Left lung (tissue), 10 donors: ENCODE results near the gene CLIC3. TPM values are rescaled to one million over a fixed set of nuclear protein-coding genes. Genes with fewer than 3 reads are reported as not detected.

Source experiments
- ATAC-seq: fragments of 200-7000 bp; cut with Tn5 transposase; one replicate; pipeline ENCODE4 v1.9.1; 2020; ENCODE audit warnings: moderate library complexity
- DNase-seq, 4 donors: peaks; one replicate each; pipeline ENCODE4 v3.0.0-alpha.2; 2013 to 2020
- H3K27ac ChIP-seq, 2 donors: fragments of 200-600 bp; sonication (generic) in 1 of 2; one replicate each; pipeline versions ENCODE4 v1.5.0 to v1.8.0; 2020 to 2021
- H3K27me3 ChIP-seq, 2 donors: fragments of 200-600 bp; sonication (generic) in 1 of 2; one replicate each; pipeline versions ENCODE4 v1.5.0 to v1.8.0; 2020 to 2021
- H3K36me3 ChIP-seq, 2 donors: fragments of 200-600 bp; sonication (generic) in 1 of 2; one replicate each; pipeline versions ENCODE4 v1.5.0 to v1.8.0; 2020 to 2021
- H3K4me1 ChIP-seq, 2 donors: fragments of 200-600 bp; one replicate each; pipeline ENCODE4 v1.8.0; 2021
- H3K4me3 ChIP-seq, 2 donors: fragments of 200-600 bp; sonication (generic) in 1 of 2; one replicate each; pipeline versions ENCODE4 v1.5.0 to v1.8.0; 2020 to 2021; ENCODE audit warnings: mild to moderate bottlenecking in 1 of 2
- H3K9me3 ChIP-seq, 2 donors: fragments of 200-600 bp; sonication (generic) in 1 of 2; one replicate each; pipeline versions ENCODE4 v1.5.0 to v1.8.0; 2020 to 2021
- CTCF ChIP-seq, 2 donors: fragments of 200-600 bp; sonication (generic) in 1 of 2; IDR thresholded peaks; one replicate each; pipeline versions ENCODE4 v1.5.0 to v1.8.0; 2021; ENCODE audit warnings: antibody characterized with exemption in 2 of 2
- intact Hi-C, 2 donors: fragments of 100-400 bp; cut with DNase I; formaldehyde crosslinking; loops; one replicate each; pipeline versions ENCODE4 v1.11.2 to v1.14.2; 2022
- polyA plus RNA-seq, 6 donors: library from polyadenylated mRNA; unstranded; fragments of 120-200 nt; gene quantifications; one replicate each; pipeline ENCODE4 v1.2.1, GENCODE V29; 2013; ENCODE audit not compliant: insufficient read length in 6 of 6
- total RNA-seq, 2 donors: library from RNA; stranded (reverse); fragmentation: NEBNext Ultra II Directional; extraction: Animal tissue kit (Norgen Biotek cat#: 25700); gene quantifications; one replicate each; pipeline ENCODE4 v1.2.1, GENCODE V29; 2021
- donor health status: DM: no; HTN: yes; CAD: no.
- donor health status: DM: no; HTN: no; CAD: no.

The CLIC3 gene
- total and polyA plus RNA-seq, 8 donors: 30.7 to 85.4 (median 42.3) TPM

DNA sequence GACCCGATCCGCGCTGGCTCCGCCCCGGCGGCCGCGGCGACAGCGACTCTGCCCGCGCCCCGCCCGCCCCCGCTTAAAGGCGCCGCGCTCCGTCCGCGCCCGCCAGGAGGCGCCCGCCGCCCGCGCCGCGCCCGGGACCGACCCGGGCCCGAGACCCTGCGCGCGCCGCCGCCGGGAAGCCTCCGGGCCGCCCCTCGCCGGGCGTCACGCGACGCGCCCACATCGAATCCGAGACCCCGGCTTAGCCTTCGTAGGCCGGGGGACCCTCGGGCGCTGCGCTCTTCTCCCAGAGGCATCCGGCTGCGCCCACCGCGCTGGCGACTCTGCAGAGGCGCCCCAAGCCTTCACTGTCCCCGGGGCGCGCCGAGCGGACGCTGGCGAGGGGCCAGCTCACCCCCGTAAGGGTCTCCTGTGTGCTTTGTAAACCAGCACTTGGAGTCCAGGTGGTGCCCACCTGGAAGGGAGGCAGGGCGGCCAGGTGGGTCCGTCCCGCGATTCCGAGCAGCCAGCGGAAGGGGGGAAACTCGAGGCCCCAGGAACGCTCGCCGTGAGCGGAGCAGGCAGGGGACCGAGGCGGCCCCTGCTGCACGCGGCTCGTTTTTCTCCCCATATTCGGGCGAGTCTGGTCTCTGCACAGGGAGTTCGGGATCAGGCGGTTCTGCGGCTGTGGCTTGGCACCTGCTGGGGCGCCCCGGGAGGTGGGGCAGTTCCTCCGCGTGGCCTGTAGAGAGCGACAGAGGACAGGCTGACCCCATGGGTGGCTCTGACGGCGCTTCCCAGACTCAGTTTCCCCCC lies 32.1 kb upstream of the CLIC3 start:
- DNase-seq: peak in 3 of 4 donors; percentile 66 to 93 (median 74)
- TF ChIP-seq CTCF (IDR thresholded peaks at IDR 0.05): peak in 1 of 2 donors; percentile 25
- peaks cover 11 to 61% of the 10 kb centered on the region in 2 donors for H3K4me1 ChIP-seq
- ATAC-seq: peak; percentile 74
- peak overlapping the region in 1 of 2 donors; percentile 84 for H3K27ac ChIP-seq
- no peaks in the 10 kb centered on the region for H3K9me3 ChIP-seq
- H3K36me3 ChIP-seq: no peaks in the 10 kb centered on the region
- H3K27me3 ChIP-seq: no peaks in the 10 kb centered on the region
- intact Hi-C loops: no loop called here
- H3K4me3 ChIP-seq: peak overlapping the region; percentile 49 to 52

DNA sequence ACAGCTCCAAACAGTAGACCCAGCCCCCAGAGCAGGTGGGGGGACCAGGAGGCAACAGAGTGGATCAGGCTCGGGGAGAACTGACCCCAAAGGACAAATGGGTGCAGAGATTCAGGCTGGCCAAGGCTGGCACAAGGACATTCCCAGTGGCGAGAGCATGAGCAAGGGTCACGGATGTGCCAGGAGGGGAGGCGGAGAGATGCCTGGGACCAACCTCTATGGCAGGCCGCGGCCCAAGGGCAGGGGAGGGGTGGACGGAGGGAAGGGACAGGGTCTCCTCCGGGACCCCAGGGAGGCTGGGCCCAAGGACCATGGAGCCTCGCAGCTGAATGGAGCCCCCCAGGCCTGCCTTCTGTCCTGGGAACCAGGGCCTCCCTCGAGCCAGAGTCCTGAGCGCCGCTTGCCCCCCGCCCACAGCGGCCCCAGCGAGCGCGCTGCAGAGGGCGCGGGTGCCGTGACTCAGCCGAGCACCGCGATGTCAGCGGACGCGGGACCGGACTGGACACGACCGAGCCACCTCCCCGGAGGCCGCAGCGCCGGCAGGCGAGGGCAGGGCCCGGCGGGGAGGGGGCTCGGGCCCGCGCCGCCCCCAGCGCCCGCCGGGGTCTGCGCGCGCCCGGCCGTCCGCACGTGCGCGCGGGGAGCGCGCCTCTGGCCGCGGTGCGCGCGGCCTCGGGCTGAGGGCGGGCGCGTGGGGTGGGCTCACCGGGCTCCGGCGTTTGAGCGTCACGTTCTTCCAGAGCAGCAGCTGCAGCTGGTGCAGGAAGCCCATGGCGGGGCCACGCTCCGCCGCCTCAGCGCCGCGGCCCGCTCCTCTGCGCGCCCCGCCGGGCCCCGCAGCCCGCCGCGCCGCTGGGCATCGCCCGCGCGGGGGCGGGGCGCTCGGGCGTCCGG lies 31.2 kb upstream of the CLIC3 start, which contains the start of gene ABCA2:
ABCA2 (minus strand) TSS at position 869 of the 894 bp plus-strand sequence; CDS start at position 772, 97 bp downstream.
- no peak for TF ChIP-seq CTCF (IDR thresholded peaks at IDR 0.05)
- peak in 1 of 4 donors; percentile 49 for DNase-seq
- H3K4me3 ChIP-seq: peak within 1 kb of the TSS; percentile 49 to 52
- H3K4me1 ChIP-seq: peaks cover 11 to 52% of the 10 kb centered on the region in 2 donors
- H3K36me3 ChIP-seq: no peaks in the 10 kb centered on the region
- intact Hi-C loops: no loop called here
- no peaks in the 10 kb centered on the region for H3K9me3 ChIP-seq
- no peak for ATAC-seq
- H3K27ac ChIP-seq: peak within 1 kb of the TSS in 1 of 2 donors; percentile 84
- H3K27me3 ChIP-seq: no peaks in the 10 kb centered on the region

DNA sequence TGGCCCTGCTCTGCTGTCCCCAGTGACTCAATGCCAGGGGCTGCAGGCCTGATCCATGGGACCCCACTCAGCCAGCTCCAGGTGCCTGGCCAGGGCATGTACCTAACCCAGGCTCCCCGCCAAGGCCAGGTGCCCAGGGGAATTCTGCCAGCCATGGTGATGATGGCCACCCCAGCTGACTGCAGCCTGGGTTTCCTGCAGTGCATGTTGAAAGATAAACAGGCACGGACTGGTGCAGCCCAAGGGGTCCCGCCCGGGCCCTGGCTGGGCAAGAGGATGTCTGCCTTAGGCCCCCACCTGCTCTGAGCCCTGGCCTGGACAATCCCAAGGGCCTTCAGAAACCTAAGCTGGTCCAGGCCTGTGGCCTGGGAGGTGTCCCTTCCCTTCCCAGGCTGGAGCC lies 30.5 kb upstream of the CLIC3 start:
- H3K27me3 ChIP-seq: no peaks in the 10 kb centered on the region
- intact Hi-C loops: no loop called here
- H3K9me3 ChIP-seq: no peaks in the 10 kb centered on the region
- DNase-seq: no peak
- TF ChIP-seq CTCF (IDR thresholded peaks at IDR 0.05): no peak
- H3K36me3 ChIP-seq: no peaks in the 10 kb centered on the region
- peak overlapping the region in 1 of 2 donors; percentile 43 for H3K4me3 ChIP-seq
- H3K27ac ChIP-seq: no peak overlapping the region
- ATAC-seq: no peak
- peaks cover 11 to 45% of the 10 kb centered on the region in 2 donors for H3K4me1 ChIP-seq

GRCh38 chr9:137026384-137026783 lies 30.0 kb upstream of the CLIC3 start:
- Histone ChIP-seq H3K4me1 (peaks cover 11 to 40% of the 10 kb centered on the region in 2 donors), H3K27me3 (no peaks in the 10 kb centered on the region), H3K36me3 (peaks cover 0 to 1% of the 10 kb centered on the region in 2 donors), H3K4me3 (no peak overlapping the region), H3K9me3 (no peaks in the 10 kb centered on the region), H3K27ac (no peak overlapping the region)
- ATAC-seq (no peak), DNase-seq (no peak)
- intact Hi-C loops: no loop called here
- TF ChIP-seq CTCF (IDR thresholded peaks at IDR 0.05): no peak
